DND-41 (cell line): ENCODE measurements around the gene ADISSP.

ENCODE experiments used
- EZH2 ChIP-seq: IDR thresholded peaks from 3 replicates; pipeline ENCODE4 v1.6.1; 2012; ENCODE audit warnings: borderline replicate concordance, low read depth, mild to moderate bottlenecking, moderate library complexity, low read length, inconsistent platforms; ENCODE audit not compliant: severe bottlenecking
- TF ChIP-seq, protein P1 (sequence below): IDR thresholded peaks from 2 replicates; pipeline ENCODE4 v1.5.1; 2012; ENCODE audit warnings: borderline replicate concordance, low read length, moderate library complexity, mild to moderate bottlenecking; ENCODE audit not compliant: poor library complexity, severe bottlenecking; ENCODE audit errors: extremely low read depth

- TF ChIP-seq, protein P1, sequence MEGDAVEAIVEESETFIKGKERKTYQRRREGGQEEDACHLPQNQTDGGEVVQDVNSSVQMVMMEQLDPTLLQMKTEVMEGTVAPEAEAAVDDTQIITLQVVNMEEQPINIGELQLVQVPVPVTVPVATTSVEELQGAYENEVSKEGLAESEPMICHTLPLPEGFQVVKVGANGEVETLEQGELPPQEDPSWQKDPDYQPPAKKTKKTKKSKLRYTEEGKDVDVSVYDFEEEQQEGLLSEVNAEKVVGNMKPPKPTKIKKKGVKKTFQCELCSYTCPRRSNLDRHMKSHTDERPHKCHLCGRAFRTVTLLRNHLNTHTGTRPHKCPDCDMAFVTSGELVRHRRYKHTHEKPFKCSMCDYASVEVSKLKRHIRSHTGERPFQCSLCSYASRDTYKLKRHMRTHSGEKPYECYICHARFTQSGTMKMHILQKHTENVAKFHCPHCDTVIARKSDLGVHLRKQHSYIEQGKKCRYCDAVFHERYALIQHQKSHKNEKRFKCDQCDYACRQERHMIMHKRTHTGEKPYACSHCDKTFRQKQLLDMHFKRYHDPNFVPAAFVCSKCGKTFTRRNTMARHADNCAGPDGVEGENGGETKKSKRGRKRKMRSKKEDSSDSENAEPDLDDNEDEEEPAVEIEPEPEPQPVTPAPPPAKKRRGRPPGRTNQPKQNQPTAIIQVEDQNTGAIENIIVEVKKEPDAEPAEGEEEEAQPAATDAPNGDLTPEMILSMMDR = no peak
- TF ChIP-seq EZH2 = no peak
These were observed 29.1 kb upstream of the ADISSP start for GRCh38 chr20:3796477-3797225.
